Smooth muscle cell of bladder (primary cell): ENCODE measurements around the gene RNF115. TPM values are rescaled to one million over a fixed set of nuclear protein-coding genes. Genes with fewer than 3 reads are reported as not detected.

ENCODE experiments used
- total RNA-seq: library from RNA; depleted of rRNA; stranded (reverse); fragments of >200 nt; gene quantifications from 2 replicates; pipeline ENCODE4 v1.2.3, GENCODE V29; 2014

The RNF115 gene
- total RNA-seq = 10.2 and 11.4 TPM in 2 replicates

GRCh38 chr1:145823565-145824498 is at the start of gene RNF115, which contains the start of gene POLR3C:
Gene RNF115 (minus strand): TSS chr1:145824095. CDS start chr1:145823873, 222 bp downstream.
Gene POLR3C (plus strand): TSS chr1:145824200. CDS start chr1:145825777, 1,577 bp downstream.

GRCh38 chr1:145858901-145859490 is 35.1 kb upstream of the RNF115 start, which contains the start of gene PIAS3:
Gene PIAS3 (minus strand): TSS chr1:145859081. CDS start chr1:145858990, 91 bp downstream.

GRCh38 chr1:145845514-145846161 is 21.7 kb upstream of the RNF115 start, which contains the start of gene NUDT17:
Gene NUDT17 (plus strand): TSS chr1:145845630. CDS start chr1:145845641, 11 bp downstream.

GRCh38 chr1:145719230-145720079 is 104.4 kb downstream of the RNF115 start, which contains the start of gene CD160:
Gene CD160 (plus strand): TSS chr1:145719499. CDS start chr1:145728328, 8,829 bp downstream.

GRCh38 chr1:145707183-145707867 is 116.6 kb downstream of the RNF115 start, which contains the start of gene PDZK1:
Gene PDZK1 (minus strand): TSS chr1:145707368. CDS start chr1:145688021, 19,347 bp downstream.

Other genes with a start within 250 kb of the RNF115 start
- 20.0 and 28.7 TPM in 2 replicates for gene GPR89A, start 216.1 kb downstream of the RNF115 start, total RNA-seq
- gene PDZK1, start 116.7 kb downstream of the RNF115 start, total RNA-seq = 0.28 and 0.46 TPM in 2 replicates
- gene CD160, start 104.6 kb downstream of the RNF115 start, total RNA-seq = not detected in 2 replicates
- 28.3 and 29.0 TPM in 2 replicates for gene POLR3C, start 105 bp upstream of the RNF115 start, total RNA-seq
- 2.4 and 2.7 TPM in 2 replicates for gene NUDT17, start 21.5 kb upstream of the RNF115 start, total RNA-seq
- gene PIAS3, start 35.0 kb upstream of the RNF115 start, total RNA-seq = 4.3 and 4.8 TPM in 2 replicates
- gene ANKRD35, start 61.8 kb upstream of the RNF115 start, total RNA-seq = 1.9 and 2.0 TPM in 2 replicates
- 0.28 TPM in 2 replicates for gene ITGA10, start 86.0 kb upstream of the RNF115 start, total RNA-seq
- gene PEX11B, start 94.6 kb upstream of the RNF115 start, total RNA-seq = 24.9 and 26.4 TPM in 2 replicates
- 90.9 and 108 TPM in 2 replicates for gene RBM8A, start 103.4 kb upstream of the RNF115 start, total RNA-seq
- gene LIX1L, start 133.9 kb upstream of the RNF115 start, total RNA-seq = 10.2 and 15.6 TPM in 2 replicates
- gene ANKRD34A, start 140.5 kb upstream of the RNF115 start, total RNA-seq = 0.14 and 0.18 TPM in 2 replicates
- 15.9 and 18.9 TPM in 2 replicates for gene POLR3GL, start 140.6 kb upstream of the RNF115 start, total RNA-seq
- 46.4 and 229 TPM in 2 replicates for gene TXNIP, start 172.5 kb upstream of the RNF115 start, total RNA-seq
- gene HJV, start 197.6 kb upstream of the RNF115 start, total RNA-seq = not detected in 2 replicates